ENCODE data around the gene MPRIP.
A peak's percentile ranks its signal among the peaks of the same experiment; 100 is the strongest.

GRCh38 chr17:17121162-17121561 is 78.9 kb downstream of the MPRIP start:
- TF ChIP-seq CTCF (IDR thresholded peaks at IDR 0.05; ENCODE audit: poor library complexity, severe bottlenecking) (peak; percentile 39), MXI1 (conservative IDR thresholded peaks at IDR 0.05; ENCODE audit: poor library complexity, severe bottlenecking) (no peak), EP300 (conservative IDR thresholded peaks at IDR 0.05; ENCODE audit: poor library complexity, severe bottlenecking) (no peak), RAD21 (conservative IDR thresholded peaks at IDR 0.05) (peak; percentile 15), REST (IDR thresholded peaks at IDR 0.05; ENCODE audit: borderline replicate concordance) (no peak), POLR2AphosphoS5 (IDR thresholded peaks at IDR 0.05) (no peak), EZH2 (IDR thresholded peaks at IDR 0.05; ENCODE audit: borderline replicate concordance, insufficient read depth, low read length, poor library complexity, severe bottlenecking) (no peak)
